ENCODE data around the gene NRCAM. TPM values are rescaled to one million over a fixed set of nuclear protein-coding genes. Genes with fewer than 3 reads are reported as not detected.

The NRCAM gene
- total RNA-seq, 1 experiment from 2014 or later, result 45.7 TPM

DNA sequence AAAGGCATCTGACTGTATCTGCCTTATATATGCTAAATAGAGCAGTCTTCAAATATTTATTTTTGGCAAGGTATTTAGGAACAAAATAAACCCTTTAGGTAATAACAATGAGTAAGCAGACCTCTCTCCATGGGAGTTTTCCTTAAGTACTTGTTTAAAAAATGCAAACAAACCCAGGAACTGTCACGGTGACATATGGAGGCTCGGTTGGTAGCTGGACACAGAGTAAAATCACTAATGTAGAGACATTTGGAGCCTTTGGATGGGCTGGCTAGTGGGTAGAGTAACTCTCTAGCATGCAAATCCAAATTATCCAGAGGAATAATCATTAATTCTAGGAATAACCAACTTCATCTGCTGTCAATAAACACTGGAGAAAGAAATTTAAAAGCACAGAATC is 254.5 kb downstream of the NRCAM start:
- Histone ChIP-seq H3K9me3 (ENCODE audit: low read depth, low read length, poor library complexity, severe bottlenecking) (no peaks in the 10 kb centered on the region), H3K4me1 (ENCODE audit: insufficient read depth, low read length, poor library complexity, severe bottlenecking) (peaks cover 18% of the 10 kb centered on the region), H3K27me3 (replicated peaks; ENCODE audit: insufficient read depth, low read depth, low read length, poor library complexity) (no peaks in the 10 kb centered on the region), H3K4me3 (ENCODE audit: low read depth, low read length, poor library complexity, severe bottlenecking) (no peak overlapping the region), H3K27ac (ENCODE audit: low read depth, low read length, poor library complexity, severe bottlenecking) (no peak overlapping the region), H3K36me3 (ENCODE audit: insufficient read depth, low read length, poor library complexity, severe bottlenecking) (no peaks in the 10 kb centered on the region)
- BruUV-seq (replicated peaks), result no TSS peak
- no peak for DNase-seq (ENCODE audit: low spot score)
- CTCF ChIA-PET, result no interaction called here
- POLR2A ChIA-PET (ENCODE audit: low non-redundant PET), result no interaction called here
- intact Hi-C loops (cut with micrococcal nuclease; ENCODE audit: unreplicated experiment), result no loop called here
- no peak for TF ChIP-seq CTCF (conservative IDR thresholded peaks at IDR 0.05; ENCODE audit: low read depth, low read length)
- no peak for TF ChIP-seq EZH2 (IDR thresholded peaks at IDR 0.05; ENCODE audit: borderline replicate concordance, low read depth, low read length, poor library complexity, severe bottlenecking)

GRCh38 chr7:108200326-108200725 is 255.9 kb downstream of the NRCAM start:
- no peaks in the 10 kb centered on the region for H3K9me3 ChIP-seq (ENCODE audit: low read depth, low read length, poor library complexity, severe bottlenecking)
- no peaks in the 10 kb centered on the region for H3K36me3 ChIP-seq (ENCODE audit: insufficient read depth, low read length, poor library complexity, severe bottlenecking)
- intact Hi-C loops (cut with micrococcal nuclease; ENCODE audit: unreplicated experiment), result no loop called here
- H3K4me1 ChIP-seq (ENCODE audit: insufficient read depth, low read length, poor library complexity, severe bottlenecking), result peaks cover 12% of the 10 kb centered on the region
- H3K4me3 ChIP-seq (ENCODE audit: low read depth, low read length, poor library complexity, severe bottlenecking), result no peak overlapping the region
- POLR2A ChIA-PET (ENCODE audit: low non-redundant PET), result no interaction called here
- DNase-seq (ENCODE audit: low spot score), result no peak
- H3K27ac ChIP-seq (ENCODE audit: low read depth, low read length, poor library complexity, severe bottlenecking), result no peak overlapping the region
- CTCF ChIA-PET, result no interaction called here
- no peaks in the 10 kb centered on the region for H3K27me3 ChIP-seq (replicated peaks; ENCODE audit: insufficient read depth, low read depth, low read length, poor library complexity)
- TF ChIP-seq EZH2 (IDR thresholded peaks at IDR 0.05; ENCODE audit: borderline replicate concordance, low read depth, low read length, poor library complexity, severe bottlenecking), result no peak
- TF ChIP-seq CTCF (conservative IDR thresholded peaks at IDR 0.05; ENCODE audit: low read depth, low read length), result no peak
- BruUV-seq (replicated peaks), result no TSS peak

- Histone ChIP-seq H3K9me3 (ENCODE audit: low read depth, low read length, poor library complexity, severe bottlenecking) (no peaks in the 10 kb centered on the region), H3K27ac (ENCODE audit: low read depth, low read length, poor library complexity, severe bottlenecking) (no peak overlapping the region), H3K36me3 (ENCODE audit: insufficient read depth, low read length, poor library complexity, severe bottlenecking) (no peaks in the 10 kb centered on the region), H3K27me3 (replicated peaks; ENCODE audit: insufficient read depth, low read depth, low read length, poor library complexity) (no peaks in the 10 kb centered on the region), H3K4me1 (ENCODE audit: insufficient read depth, low read length, poor library complexity, severe bottlenecking) (peaks cover 12% of the 10 kb centered on the region), H3K4me3 (ENCODE audit: low read depth, low read length, poor library complexity, severe bottlenecking) (no peak overlapping the region)
- DNase-seq (ENCODE audit: low spot score), result no peak
- intact Hi-C loops (cut with micrococcal nuclease; ENCODE audit: unreplicated experiment), result no loop called here
- TF ChIP-seq CTCF (conservative IDR thresholded peaks at IDR 0.05; ENCODE audit: low read depth, low read length), result no peak
- TF ChIP-seq EZH2 (IDR thresholded peaks at IDR 0.05; ENCODE audit: borderline replicate concordance, low read depth, low read length, poor library complexity, severe bottlenecking), result no peak
- BruUV-seq (replicated peaks), result no TSS peak
- ChIA-PET POLR2A (ENCODE audit: low non-redundant PET) (no interaction called here), CTCF (interaction anchor here (0.5 kb wide), 1 partner anchor 309 kb away, joined by 7 read pairs; no protein-coding TSS in a partner anchor)
Observed at GRCh38 chr7:108197371-108198091, 258.7 kb downstream of the NRCAM start.

Measured in A673 (cell line).